SK-N-SH (cell line): Measurements from ENCODE around the gene MAP1LC3C. TPM values are rescaled to one million over a fixed set of nuclear protein-coding genes. Genes with fewer than 3 reads are reported as not detected.

Experiments used
- CTCF ChIA-PET: fragments of 300-600, 350-600 bp; formaldehyde crosslinking; extraction: SDS; loops from one replicate; lab custom pipeline; 2021; lab: Yijun Ruan, JAX
- POLR2A ChIA-PET: fragments of 350-600 bp; sonication (Branson Sonifier 250); formaldehyde crosslinking; extraction: SDS; loops from one replicate; lab custom pipeline; 2020; ENCODE audit warnings: antibody characterized with exemption, inconsistent platforms; lab: Yijun Ruan, JAX
- DNase-seq: peaks from one replicate; pipeline ENCODE4 v3.0.0; 2012
- H2AFZ ChIP-seq: fragments of 200-600 bp; sonication (generic); 2 replicates; pipeline ENCODE4 v1.8.1; 2016; ENCODE audit warnings: antibody characterized with exemption, mild to moderate bottlenecking, low read depth
- H3F3A ChIP-seq: fragments of 200-600 bp; sonication (generic); replicated peaks from 2 replicates; pipeline ENCODE3; 2016; ENCODE audit warnings: antibody characterized with exemption, mild to moderate bottlenecking; ENCODE audit not compliant: insufficient read depth
- H3K27ac ChIP-seq, 2 experiments: fragments of 200-500 bp in 1 of 2; fragments of 200-600 bp in 1 of 2; sonication (Bioruptor generic) in 1 of 2; sonication (generic), shearing (Covaris generic) in 1 of 2; 2 replicates each; pipeline versions ENCODE4 v1.5.1 to v1.6.1; 2014 to 2016; ENCODE audit warnings: low read depth in 2 of 2, inconsistent platforms in 1 of 2, low read length in 1 of 2, mild to moderate bottlenecking in 1 of 2, mixed read lengths in 1 of 2
- H3K27me3 ChIP-seq: fragments of 200-600 bp; sonication (generic), shearing (Covaris generic); 2 replicates; pipeline ENCODE4 v1.6.1; 2016; ENCODE audit warnings: mixed run types; ENCODE audit not compliant: insufficient read depth
- H3K36me3 ChIP-seq, 2 experiments: fragments of 200-500 bp in 1 of 2; fragments of 200-600 bp in 1 of 2; sonication (Bioruptor generic) in 1 of 2; sonication (generic) in 1 of 2; replicated peaks in 1 of 2; 2 replicates each; pipeline versions ENCODE3 to v1.5.1; 2014 to 2016; ENCODE audit warnings: low read length in 1 of 2, mild to moderate bottlenecking in 1 of 2; ENCODE audit not compliant: insufficient read depth in 2 of 2, control insufficient read depth in 1 of 2
- H3K4me1 ChIP-seq, 2 experiments: fragments of 200-500 bp in 1 of 2; fragments of 200-600 bp in 1 of 2; sonication (Bioruptor generic) in 1 of 2; sonication (generic), shearing (Covaris generic) in 1 of 2; 2 replicates each; pipeline versions ENCODE4 v1.5.1 to v1.6.1; 2014 to 2016; ENCODE audit warnings: low read depth in 1 of 2, low read length in 1 of 2, mixed run types in 1 of 2; ENCODE audit not compliant: insufficient read depth in 2 of 2, control insufficient read depth in 1 of 2
- H3K4me2 ChIP-seq: fragments of 200-600 bp; sonication (generic), shearing (Covaris generic); 2 replicates; pipeline ENCODE4 v1.6.1; 2017; ENCODE audit warnings: mixed run types
- H3K4me3 ChIP-seq, 2 experiments: fragments of 200-500 bp in 1 of 2; fragments of 200-600 bp in 1 of 2; sonication (Bioruptor generic) in 1 of 2; sonication (generic), shearing (Covaris generic) in 1 of 2; 2 replicates each; pipeline versions ENCODE4 v1.5.1 to v1.8.1; 2014 to 2016; ENCODE audit warnings: low read depth in 2 of 2, inconsistent platforms in 1 of 2, low read length in 1 of 2, mild to moderate bottlenecking in 1 of 2, mixed read lengths in 1 of 2, moderate library complexity in 1 of 2
- H3K79me2 ChIP-seq: fragments of 200-600 bp; sonication (generic); 2 replicates; pipeline ENCODE4 v1.8.1; 2017; ENCODE audit warnings: mild to moderate bottlenecking; ENCODE audit not compliant: insufficient read depth
- H3K9ac ChIP-seq: fragments of 200-600 bp; sonication (generic); 2 replicates; pipeline ENCODE4 v1.6.1; 2017; ENCODE audit warnings: mixed run types
- H3K9me2 ChIP-seq: fragments of 200-600 bp; sonication (generic); 2 replicates; pipeline ENCODE4 v1.6.1; 2017; ENCODE audit warnings: mixed run types
- H3K9me3 ChIP-seq: fragments of 200-600 bp; sonication (generic); 2 replicates; pipeline ENCODE4 v1.6.1; 2017; ENCODE audit warnings: mixed run types, mild to moderate bottlenecking, moderate library complexity
- H4K20me1 ChIP-seq: fragments of 200-600 bp; sonication (generic); 2 replicates; pipeline ENCODE4 v1.6.1; 2017; ENCODE audit warnings: mild to moderate bottlenecking, mixed run types; ENCODE audit not compliant: insufficient read depth
- CHD2 ChIP-seq: fragments of 150-350 bp; IDR thresholded peaks from 2 replicates; pipeline ENCODE4 v1.6.1; 2018; ENCODE audit warnings: low read length; ENCODE audit not compliant: partially characterized antibody
- ELF1 ChIP-seq: IDR thresholded peaks from 2 replicates; pipeline ENCODE4 v1.4.0; 2012
- EZH2phosphoT487 ChIP-seq: fragments of 200-600 bp; sonication (generic); IDR thresholded peaks from 2 replicates; pipeline ENCODE4 v1.6.1; 2017; ENCODE audit warnings: low read depth, mixed run types, mild to moderate bottlenecking, antibody characterized with exemption, moderate library complexity, borderline replicate concordance
- FOXJ3 ChIP-seq: sonication (generic); formaldehyde crosslinking; IDR thresholded peaks from 2 replicates; pipeline ENCODE4 v1.5.1; 2020; ENCODE audit warnings: mild to moderate bottlenecking, missing genetic modification reagents
- FOXM1 ChIP-seq: IDR thresholded peaks from 2 replicates; pipeline ENCODE4 v1.4.0; 2012; ENCODE audit warnings: low read depth, mild to moderate bottlenecking
- IRF3 ChIP-seq: fragments of 150-350 bp; IDR thresholded peaks from 2 replicates; pipeline ENCODE4 v1.6.1; 2016; ENCODE audit warnings: mild to moderate bottlenecking, low read depth, low read length
- MAX ChIP-seq: IDR thresholded peaks from 2 replicates; pipeline ENCODE4 v1.4.0; 2012; ENCODE audit warnings: low read depth
- MXI1 ChIP-seq: IDR thresholded peaks from 2 replicates; pipeline ENCODE4 v1.6.1; 2012; ENCODE audit warnings: mild to moderate bottlenecking, low read depth, low read length, improper control_type of control experiment
- NRF1 ChIP-seq: IDR thresholded peaks from 2 replicates; pipeline ENCODE4 v1.6.1; 2012; ENCODE audit warnings: low read depth, mild to moderate bottlenecking, low read length
- RCOR1 ChIP-seq: fragments of 150-350 bp; IDR thresholded peaks from 2 replicates; pipeline ENCODE4 v1.6.1; 2017; ENCODE audit warnings: antibody characterized with exemption, low read length
- REST ChIP-seq: IDR thresholded peaks from 2 replicates; pipeline ENCODE4 v1.6.1; 2012; ENCODE audit warnings: mild to moderate bottlenecking, low read depth, low read length, moderate library complexity
- RXRA ChIP-seq: IDR thresholded peaks from 2 replicates; pipeline ENCODE4 v1.4.0; 2012; ENCODE audit warnings: low read depth, mild to moderate bottlenecking, borderline replicate concordance
- SIN3A ChIP-seq: IDR thresholded peaks from 2 replicates; pipeline ENCODE4 v1.6.1; 2012; ENCODE audit warnings: low read depth, mild to moderate bottlenecking, low read length, moderate library complexity, borderline replicate concordance
- SMC3 ChIP-seq: IDR thresholded peaks from 2 replicates; pipeline ENCODE4 v1.6.1; 2012; ENCODE audit warnings: low read depth, low read length, improper control_type of control experiment
- YY1 ChIP-seq: IDR thresholded peaks from 2 replicates; pipeline ENCODE4 v1.4.0; 2012; ENCODE audit warnings: low read depth, mild to moderate bottlenecking
- WGBS: methylation state at CpG from one replicate; pipeline ENCODE4 v1.1.6; 2017; ENCODE audit warnings: low lambda C conversion rate; 5-methylcytosine and 5-hydroxymethylcytosine counted together
- polyA plus RNA-seq, 3 experiments: library from polyadenylated mRNA; depleted of rRNA; stranded (reverse); fragments of >200 nt; gene quantifications; 2 replicates each; pipeline ENCODE4 v1.2.3, GENCODE V29; 2012

Gene MAP1LC3C
- polyA plus RNA-seq, 1 of the 3 experiments (the other 2 are of a cell fraction), result 0.20 TPM

GRCh38 chr1:242034392-242034791 lies 35.5 kb upstream of the MAP1LC3C start:
- POLR2A ChIA-PET, result no interaction called here
- TF ChIP-seq SMC3 (no peak), FOXM1 (no peak), RXRA (no peak), REST (no peak), EZH2phosphoT487 (no peak), MXI1 (no peak), MAX (no peak), CHD2 (no peak), FOXJ3 (CRISPR knock-in tag) (no peak), RCOR1 (no peak), YY1 (no peak), SIN3A (no peak), ELF1 (no peak), NRF1 (no peak), IRF3 (no peak)
- TF ChIP-seq, all 33 proteins: peak for 0

More at GRCh38 chr1:242034392-242034791, 35.5 kb upstream of the MAP1LC3C start:
- Histone ChIP-seq H3K9me2 (no peaks in the 10 kb centered on the region), H3K9ac (no peak overlapping the region), H3K4me3 (no peak overlapping the region), H3K36me3 (no peaks in the 10 kb centered on the region), H3K27ac (no peak overlapping the region), H4K20me1 (no peaks in the 10 kb centered on the region), H3K27me3 (no peaks in the 10 kb centered on the region), H2AFZ (no peak overlapping the region), H3F3A (no peaks in the 10 kb centered on the region), H3K79me2 (no peaks in the 10 kb centered on the region), H3K9me3 (no peaks in the 10 kb centered on the region), H3K4me1 (no peaks in the 10 kb centered on the region), H3K4me2 (no peak overlapping the region)
- CTCF ChIA-PET, result no interaction called here
- WGBS, result 58% methylated on average over 5 of the region's 5 CpGs
- no peak for DNase-seq
